Measurements from ENCODE around the gene VAV1.
"Not testable (repeated sequence)": the region's sequence is repeated elsewhere in the genome, so short reads cannot be mapped to it uniquely, and the experiment has no call there.

Gene VAV1

DNA sequence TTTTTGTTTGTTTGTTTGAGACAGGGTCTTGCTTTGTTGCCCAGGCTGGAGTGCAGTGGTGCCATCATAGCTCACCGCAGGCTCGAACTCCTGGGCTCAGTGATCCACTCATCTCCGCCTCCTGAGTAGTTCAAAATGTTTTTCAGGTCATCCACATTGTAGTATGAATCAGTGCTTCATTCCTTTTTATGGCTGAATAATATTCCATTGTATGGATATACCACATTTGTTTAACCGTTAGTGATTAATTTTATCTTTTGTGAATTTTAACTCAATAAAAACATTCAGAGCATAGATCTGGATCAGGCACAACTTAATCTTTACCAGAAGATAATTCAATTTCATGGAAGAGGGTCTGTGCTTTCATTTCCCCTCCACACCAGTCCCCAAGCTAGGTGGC is 47.7 kb downstream of the VAV1 start:
- DNase-seq, result no peak

- no peak for DNase-seq
Measured at GRCh38 chr19:6821639-6822310, 49.3 kb downstream of the VAV1 start.

DNA sequence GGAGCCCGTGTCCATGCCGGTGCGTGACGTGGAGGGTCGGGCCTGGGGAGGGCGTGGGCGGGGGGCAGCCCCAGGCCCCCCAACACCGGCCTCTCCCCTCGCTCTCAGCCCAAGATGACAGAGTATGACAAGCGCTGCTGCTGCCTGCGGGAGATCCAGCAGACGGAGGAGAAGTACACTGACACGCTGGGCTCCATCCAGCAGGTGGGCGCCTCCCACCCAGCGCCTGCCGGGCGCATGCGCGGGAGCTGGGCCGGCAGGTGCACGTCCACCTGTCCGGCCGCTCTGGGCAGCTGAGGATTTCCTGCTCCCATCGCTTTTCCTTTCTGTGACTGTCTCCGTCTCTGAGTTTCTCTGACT is 49.8 kb downstream of the VAV1 start:
- DNase-seq, result peak; percentile 70

- DNase-seq, result no peak
Measured at GRCh38 chr19:6825076-6825774, 52.7 kb downstream of the VAV1 start.

DNA sequence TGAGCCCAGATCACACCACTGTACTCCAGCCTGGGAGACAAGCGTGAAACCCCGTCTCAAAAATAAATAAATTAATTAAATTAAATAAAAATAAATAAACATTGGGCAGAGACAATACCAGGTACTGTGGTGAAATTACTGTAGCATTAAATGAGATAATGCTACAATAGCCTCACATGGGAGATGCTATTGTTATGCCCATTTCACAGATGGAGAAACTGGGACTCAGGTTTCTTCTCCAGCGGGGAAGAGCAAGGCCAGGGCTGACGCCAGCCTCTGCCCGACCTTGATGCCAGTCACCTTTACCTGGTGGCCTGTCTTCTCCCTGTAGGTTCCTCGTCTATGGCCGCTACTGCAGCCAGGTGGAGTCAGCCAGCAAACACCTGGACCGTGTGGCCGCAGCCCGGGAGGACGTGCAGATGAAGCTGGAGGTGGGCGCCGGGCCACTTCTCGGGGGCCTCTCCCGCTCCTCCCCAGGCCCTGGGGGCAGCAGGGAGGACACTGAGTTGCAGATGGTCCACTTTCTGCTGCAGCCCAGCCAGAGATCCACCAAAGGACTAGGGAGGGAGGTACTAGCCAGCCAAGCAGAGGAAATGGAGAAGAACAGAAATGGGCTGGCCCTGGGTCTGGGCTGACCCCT is 53.9 kb downstream of the VAV1 start:
- no peak for DNase-seq

GRCh38 chr19:6828306-6828697 is 55.8 kb downstream of the VAV1 start:
- DNase-seq, result no peak

GRCh38 chr19:6828698-6829633 is 56.5 kb downstream of the VAV1 start:
- peak; percentile 17 for DNase-seq

DNA sequence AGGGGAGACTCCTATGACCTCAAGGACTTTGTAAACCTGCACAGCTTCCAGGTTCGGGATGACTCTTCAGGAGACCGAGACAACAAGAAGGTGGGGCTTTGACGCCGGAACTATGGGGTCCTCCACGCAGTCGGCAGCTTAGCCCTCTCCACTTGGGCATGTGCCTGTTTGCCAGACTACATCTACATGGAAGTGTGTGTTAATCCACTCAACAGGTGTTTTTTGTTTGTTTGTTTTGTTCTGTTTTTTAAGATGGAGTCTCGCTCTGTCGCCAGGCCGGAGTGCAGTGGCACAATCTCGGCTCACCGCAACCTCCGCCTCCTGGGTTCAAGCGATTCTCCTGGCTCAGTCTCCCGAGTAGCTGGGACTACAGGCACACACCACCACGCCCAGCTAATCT is 57.3 kb downstream of the VAV1 start:
- DNase-seq, result not testable (repeated sequence)

DNA sequence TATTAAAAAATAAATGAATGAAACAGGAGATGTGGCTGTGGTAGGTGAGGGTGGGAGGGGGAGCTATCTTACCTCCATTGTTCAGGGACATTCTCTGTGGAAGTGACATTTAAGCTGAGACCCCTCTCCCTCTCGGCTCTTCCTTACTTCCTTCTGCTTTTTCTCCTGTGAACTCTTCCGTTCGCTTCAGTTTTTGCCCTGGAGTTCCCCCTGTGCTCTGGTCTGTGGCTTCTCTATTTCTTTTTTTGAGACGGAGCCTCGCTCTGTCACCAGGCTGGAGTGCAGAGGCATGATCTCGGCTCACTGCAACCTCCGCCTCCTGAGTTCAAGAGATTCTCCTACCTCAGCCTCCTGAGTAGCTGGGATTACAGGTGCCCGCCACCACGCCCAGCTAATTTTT is 58.6 kb downstream of the VAV1 start:
- not testable (repeated sequence) for DNase-seq

- DNase-seq, result no peak
Measured at GRCh38 chr19:6832412-6832811, 59.9 kb downstream of the VAV1 start.

- no peak for DNase-seq
Measured at GRCh38 chr19:6833166-6833790, 60.8 kb downstream of the VAV1 start.

GRCh38 chr19:6834433-6834832 is 61.9 kb downstream of the VAV1 start:
- no peak for DNase-seq

DNA sequence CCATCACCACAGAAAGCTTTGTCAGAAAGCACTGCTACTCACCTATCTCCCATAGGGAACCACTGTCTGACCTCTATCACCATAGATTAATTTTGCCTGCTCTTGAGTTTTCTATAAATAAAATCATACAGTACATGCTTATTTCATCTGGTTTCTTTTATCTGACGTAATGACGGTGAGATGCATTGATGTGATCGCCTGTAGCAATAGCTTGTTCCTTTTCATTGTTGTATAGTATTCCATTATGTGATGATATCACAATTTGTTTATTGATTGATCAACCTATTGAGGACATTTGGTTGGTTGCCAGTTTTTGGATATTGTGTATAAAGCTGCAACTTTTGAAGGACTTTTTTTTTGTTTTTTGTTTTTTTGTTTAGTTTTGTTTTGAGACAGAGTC is 63.0 kb downstream of the VAV1 start:
- DNase-seq, result no peak

- no peak for DNase-seq
Measured at GRCh38 chr19:6837525-6837924, 65.0 kb downstream of the VAV1 start.

GRCh38 chr19:6838062-6838655 is 65.7 kb downstream of the VAV1 start:
- DNase-seq, result no peak

DNA sequence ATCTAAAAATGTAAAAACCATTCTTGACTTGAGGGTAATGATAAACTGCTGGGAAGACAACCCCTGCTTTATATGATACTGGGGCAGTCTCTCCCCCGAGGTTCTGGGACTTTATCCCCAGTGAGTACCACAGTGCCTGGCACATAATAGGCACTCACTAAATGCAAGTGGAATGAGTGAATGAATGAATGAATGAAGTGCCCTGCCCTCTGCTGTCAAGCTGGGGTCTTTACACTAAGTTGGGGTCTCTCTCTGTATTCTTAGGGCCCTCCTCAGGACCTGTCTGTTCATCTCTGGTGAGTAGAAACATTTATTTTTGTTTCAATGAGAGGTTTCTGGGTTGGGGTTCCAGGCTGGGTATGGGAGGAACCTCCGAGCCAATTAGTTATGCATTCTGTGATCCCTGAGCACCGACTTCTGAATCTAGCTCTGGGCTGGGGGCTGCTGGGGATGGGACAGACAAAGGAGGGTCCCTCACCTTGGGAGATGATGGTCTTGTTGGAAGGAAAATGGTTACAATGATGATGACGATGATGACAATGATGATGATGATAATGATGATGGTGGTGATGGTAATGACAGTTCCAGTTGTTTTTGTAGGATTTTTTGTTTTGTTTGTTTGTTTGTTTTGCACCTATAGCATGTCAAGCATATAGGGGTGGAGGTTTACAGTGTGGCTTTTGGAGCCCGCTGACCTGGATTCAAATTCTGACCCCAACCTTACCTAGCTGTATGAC is 70.5 kb downstream of the VAV1 start:
- no peak for DNase-seq

- DNase-seq, result no peak
Measured at GRCh38 chr19:6847828-6848200, 75.3 kb downstream of the VAV1 start.

DNA sequence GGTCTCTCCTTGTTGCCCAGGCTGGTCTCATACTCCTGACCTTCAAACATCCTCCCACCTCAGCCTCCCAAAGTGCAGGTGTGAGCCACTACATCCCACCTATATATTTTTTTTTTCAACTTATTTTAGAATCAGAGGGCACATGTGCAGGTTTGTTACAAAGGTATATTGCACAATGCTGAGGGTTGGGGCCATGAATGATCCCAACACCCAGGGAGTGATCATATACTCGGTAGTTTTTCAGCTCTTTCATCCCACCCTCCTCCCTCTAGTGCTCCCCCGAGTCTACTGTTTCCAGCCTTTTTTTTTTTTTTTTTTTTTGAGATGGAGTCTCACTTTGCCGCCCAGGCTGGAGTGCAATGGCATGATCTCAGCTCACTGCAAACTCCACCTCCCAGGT is 76.5 kb downstream of the VAV1 start:
- DNase-seq, result no peak

GRCh38 chr19:6849876-6850275 is 77.4 kb downstream of the VAV1 start:
- DNase-seq, result no peak

GRCh38 chr19:6851359-6851758 is 78.9 kb downstream of the VAV1 start:
- no peak for DNase-seq

DNA sequence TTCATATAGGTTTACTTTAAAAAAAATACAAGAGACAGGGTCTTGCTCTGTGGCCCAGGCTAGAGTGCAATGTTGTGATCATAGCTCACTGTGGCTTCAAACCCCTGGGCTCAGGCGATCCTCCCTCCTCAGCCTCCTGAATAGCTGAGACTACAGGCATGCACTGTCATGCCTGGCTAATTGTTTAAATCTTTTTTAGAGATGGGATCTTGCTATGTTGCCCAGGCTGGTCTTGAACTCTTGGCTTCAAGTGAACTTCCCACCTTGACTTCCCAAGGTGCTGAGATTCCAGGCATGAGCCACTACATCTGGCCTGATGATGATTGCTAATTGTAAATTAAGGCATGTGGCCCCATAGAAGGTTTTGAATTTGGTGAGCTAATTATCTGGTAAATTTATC is 79.5 kb downstream of the VAV1 start:
- DNase-seq, result no peak

GRCh38 chr19:6853868-6854267 is 81.4 kb downstream of the VAV1 start:
- no peak for DNase-seq
